Effector memory CD8-positive, alpha-beta T cell (primary cell): ENCODE results near the gene SMAD3.

Source experiments
- ATAC-seq: fragments of 150-1000 bp; cut with Tn5 transposase; replicated peaks from 2 replicates; pipeline ENCODE4 v1.10.0; 2021; ENCODE audit warnings: mild to moderate bottlenecking, moderate library complexity
- DNase-seq, 3 experiments: peaks; one replicate each; pipeline ENCODE4 v3.0.0; 2021
- H3K27ac Mint-ChIP-seq, 2 donors: one replicate each; pipeline ENCODE4 v1.8.0; 2022; ENCODE audit warnings: mild to moderate bottlenecking in 2 of 2, mixed read lengths in 2 of 2, moderate library complexity in 2 of 2
- H3K27me3 Mint-ChIP-seq, 2 donors: one replicate each; pipeline ENCODE4 v1.8.0; 2022; ENCODE audit warnings: mixed read lengths in 2 of 2
- H3K36me3 Mint-ChIP-seq: one replicate; pipeline ENCODE4 v1.8.0; 2022; ENCODE audit warnings: mild to moderate bottlenecking, moderate library complexity, mixed read lengths; ENCODE audit not compliant: insufficient read depth
- H3K4me1 Mint-ChIP-seq, 2 donors: one replicate each; pipeline ENCODE4 v1.8.0; 2022; ENCODE audit warnings: low read depth in 2 of 2, mixed read lengths in 2 of 2
- H3K4me3 Mint-ChIP-seq, 2 donors: one replicate each; pipeline ENCODE4 v1.8.0; 2022; ENCODE audit warnings: mild to moderate bottlenecking in 2 of 2, mixed read lengths in 2 of 2, moderate library complexity in 2 of 2
- H3K9me3 Mint-ChIP-seq, 2 donors: one replicate each; pipeline ENCODE4 v1.8.0; 2022; ENCODE audit warnings: mixed read lengths in 2 of 2

SMAD3 gene

GRCh38 chr15:67180514-67181191, 115.3 kb downstream of the SMAD3 start:
- Mint-ChIP-seq H3K9me3 (no peaks in the 10 kb centered on the region), H3K36me3 (peaks cover 49% of the 10 kb centered on the region), H3K27me3 (no peaks in the 10 kb centered on the region), H3K4me3 (no peak overlapping the region), H3K27ac (peak overlapping the region in 1 of 2 donors; percentile 87), H3K4me1 (peaks cover 23 to 26% of the 10 kb centered on the region in 2 donors)
- DNase-seq, result no peak
- no peak for ATAC-seq

- Mint-ChIP-seq H3K9me3 (no peaks in the 10 kb centered on the region), H3K4me3 (no peak overlapping the region), H3K36me3 (peaks cover 48% of the 10 kb centered on the region), H3K27me3 (no peaks in the 10 kb centered on the region), H3K27ac (no peak overlapping the region), H3K4me1 (peaks cover 21 to 24% of the 10 kb centered on the region in 2 donors)
- no peak for DNase-seq
- ATAC-seq, result no peak
These were observed 115.8 kb downstream of the SMAD3 start for GRCh38 chr15:67181221-67181639.

GRCh38 chr15:67183443-67184169, 118.2 kb downstream of the SMAD3 start:
- Mint-ChIP-seq H3K36me3 (peaks cover 59% of the 10 kb centered on the region), H3K9me3 (no peaks in the 10 kb centered on the region), H3K27me3 (no peaks in the 10 kb centered on the region), H3K4me1 (peaks cover 17 to 30% of the 10 kb centered on the region in 2 donors), H3K27ac (peak overlapping the region; percentile 31 to 83), H3K4me3 (no peak overlapping the region)
- DNase-seq, result no peak
- no peak for ATAC-seq

DNA sequence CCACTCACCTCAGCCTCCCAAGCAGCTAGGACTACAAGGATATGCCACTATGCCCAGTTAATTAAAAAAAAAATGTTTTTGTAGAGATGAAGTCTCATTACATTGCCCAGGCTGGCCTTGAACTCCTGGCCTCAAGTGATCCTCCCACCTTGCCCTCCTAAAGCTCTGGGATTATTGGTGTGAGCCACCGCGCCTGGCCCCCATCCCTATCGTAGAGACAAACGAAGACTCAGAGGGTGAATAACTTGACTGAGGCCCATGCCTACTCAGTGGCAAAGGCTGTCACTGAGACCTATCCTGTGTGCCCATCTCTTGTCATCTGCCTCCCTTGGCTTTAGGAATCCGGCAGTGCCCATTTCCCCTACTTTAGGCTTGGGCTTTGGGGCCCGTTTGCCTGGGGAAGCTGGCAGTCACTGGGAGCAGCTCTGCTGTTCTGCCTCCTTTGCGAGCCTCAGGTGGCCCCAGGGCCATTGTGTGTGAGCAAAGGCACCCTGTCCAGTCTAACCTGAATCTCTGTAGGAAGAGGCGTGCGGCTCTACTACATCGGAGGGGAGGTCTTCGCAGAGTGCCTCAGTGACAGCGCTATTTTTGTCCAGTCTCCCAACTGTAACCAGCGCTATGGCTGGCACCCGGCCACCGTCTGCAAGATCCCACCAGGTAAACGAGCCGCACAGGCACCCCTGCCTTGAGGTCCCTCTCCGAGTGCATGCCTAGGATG, 119.0 kb downstream of the SMAD3 start:
- Mint-ChIP-seq H3K9me3 (no peaks in the 10 kb centered on the region), H3K36me3 (peaks cover 66% of the 10 kb centered on the region), H3K27ac (peak overlapping the region; percentile 62 to 90), H3K4me3 (no peak overlapping the region), H3K27me3 (no peaks in the 10 kb centered on the region), H3K4me1 (peaks cover 13 to 29% of the 10 kb centered on the region in 2 donors)
- no peak for ATAC-seq
- DNase-seq, result no peak

- no peaks in the 10 kb centered on the region for H3K9me3 Mint-ChIP-seq
- no peak for ATAC-seq
- peak overlapping the region; percentile 62 to 90 for H3K27ac Mint-ChIP-seq
- H3K4me1 Mint-ChIP-seq, result peaks cover 6 to 22% of the 10 kb centered on the region in 2 donors
- no peak for DNase-seq
- no peak overlapping the region for H3K4me3 Mint-ChIP-seq
- peaks cover 71% of the 10 kb centered on the region for H3K36me3 Mint-ChIP-seq
- H3K27me3 Mint-ChIP-seq, result no peaks in the 10 kb centered on the region
These were observed 119.6 kb downstream of the SMAD3 start for GRCh38 chr15:67185051-67185450.

GRCh38 chr15:67185621-67186225, 120.3 kb downstream of the SMAD3 start:
- H3K4me1 Mint-ChIP-seq, result peaks cover 6 to 22% of the 10 kb centered on the region in 2 donors
- no peaks in the 10 kb centered on the region for H3K27me3 Mint-ChIP-seq
- H3K27ac Mint-ChIP-seq, result peak overlapping the region; percentile 81 to 90
- no peak overlapping the region for H3K4me3 Mint-ChIP-seq
- ATAC-seq, result peak; percentile 93
- no peaks in the 10 kb centered on the region for H3K9me3 Mint-ChIP-seq
- peak in 2 of 3 experiments; percentile 20 to 32 for DNase-seq
- H3K36me3 Mint-ChIP-seq, result peaks cover 71% of the 10 kb centered on the region

DNA sequence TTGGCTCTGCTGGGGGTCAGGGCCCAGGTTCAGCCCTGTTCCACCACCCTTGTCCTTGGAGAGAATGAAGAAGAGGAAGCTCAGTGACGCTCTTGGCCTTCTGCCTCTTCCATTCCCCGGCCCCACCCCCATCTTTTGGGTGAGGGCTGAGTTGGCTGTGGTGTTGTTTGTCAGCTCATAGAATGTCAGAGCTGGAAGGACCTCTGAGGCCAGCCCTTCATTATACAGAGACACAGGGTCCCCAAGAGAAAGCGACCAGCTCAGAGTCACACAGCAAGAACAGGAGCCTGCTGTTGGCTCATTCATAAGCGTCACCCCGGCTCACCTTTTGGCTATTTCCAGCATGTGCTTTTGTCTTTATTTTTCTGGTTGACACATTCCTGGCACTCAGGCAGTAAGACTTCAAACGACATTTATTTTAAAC, 120.8 kb downstream of the SMAD3 start:
- DNase-seq (no peak), ATAC-seq (no peak)
- H3K36me3 Mint-ChIP-seq, result peaks cover 75% of the 10 kb centered on the region
- H3K27ac Mint-ChIP-seq, result peak overlapping the region; percentile 81 to 90
- H3K4me3 Mint-ChIP-seq, result no peak overlapping the region
- H3K27me3 Mint-ChIP-seq, result no peaks in the 10 kb centered on the region
- peaks cover 6 to 22% of the 10 kb centered on the region in 2 donors for H3K4me1 Mint-ChIP-seq
- H3K9me3 Mint-ChIP-seq, result no peaks in the 10 kb centered on the region

DNA sequence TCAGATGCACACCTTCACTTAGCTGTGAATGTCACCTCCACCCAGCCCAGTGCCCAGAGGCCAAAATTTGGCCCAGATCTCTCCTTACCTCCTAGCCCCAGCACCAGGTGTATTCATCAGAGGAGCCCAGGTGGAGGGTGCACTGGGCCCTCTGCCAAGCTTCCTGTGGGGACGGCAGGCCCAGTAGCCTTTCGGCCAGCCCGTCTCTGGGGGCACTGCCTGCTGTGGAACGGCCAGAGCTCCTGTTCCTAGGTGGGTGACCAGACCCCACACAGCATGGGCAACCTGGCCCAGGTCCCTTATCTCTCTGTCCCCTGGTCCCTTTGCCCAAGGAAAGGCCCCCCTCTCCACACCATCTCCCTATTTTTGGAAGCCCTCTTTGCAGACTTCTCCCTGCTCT, 121.3 kb downstream of the SMAD3 start:
- Mint-ChIP-seq H3K9me3 (no peaks in the 10 kb centered on the region), H3K27me3 (no peaks in the 10 kb centered on the region), H3K4me1 (peaks cover 8 to 22% of the 10 kb centered on the region in 2 donors), H3K4me3 (no peak overlapping the region), H3K36me3 (peaks cover 75% of the 10 kb centered on the region), H3K27ac (peak overlapping the region; percentile 80 to 90)
- DNase-seq (no peak), ATAC-seq (no peak)

DNA sequence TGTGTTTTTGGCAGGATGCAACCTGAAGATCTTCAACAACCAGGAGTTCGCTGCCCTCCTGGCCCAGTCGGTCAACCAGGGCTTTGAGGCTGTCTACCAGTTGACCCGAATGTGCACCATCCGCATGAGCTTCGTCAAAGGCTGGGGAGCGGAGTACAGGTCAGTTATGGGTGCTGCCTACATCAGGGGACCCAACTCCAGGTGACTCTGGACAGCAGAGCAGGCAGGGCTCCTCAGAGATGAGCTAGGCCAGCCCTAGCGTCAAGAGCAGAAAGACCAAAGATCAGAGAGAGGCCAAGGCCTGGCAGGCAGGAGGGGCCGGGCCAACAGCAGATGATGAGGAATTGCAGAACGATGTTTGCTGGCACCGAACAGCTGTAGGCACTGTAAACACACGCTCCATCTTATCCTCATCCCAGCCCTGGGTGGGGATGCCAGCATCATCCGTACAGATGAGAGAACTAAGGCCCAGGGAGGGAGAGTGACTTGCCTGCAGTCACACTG, 122.0 kb downstream of the SMAD3 start:
- Mint-ChIP-seq H3K9me3 (no peaks in the 10 kb centered on the region), H3K27me3 (no peaks in the 10 kb centered on the region), H3K36me3 (peaks cover 74% of the 10 kb centered on the region), H3K4me3 (no peak overlapping the region), H3K27ac (peak overlapping the region; percentile 80 to 90), H3K4me1 (peaks cover 11 to 22% of the 10 kb centered on the region in 2 donors)
- no peak for ATAC-seq
- no peak for DNase-seq

- no peaks in the 10 kb centered on the region for H3K27me3 Mint-ChIP-seq
- H3K4me1 Mint-ChIP-seq, result peaks cover 17 to 27% of the 10 kb centered on the region in 2 donors
- H3K27ac Mint-ChIP-seq, result peak overlapping the region; percentile 0 to 37
- DNase-seq, result no peak
- H3K9me3 Mint-ChIP-seq, result no peaks in the 10 kb centered on the region
- no peak overlapping the region for H3K4me3 Mint-ChIP-seq
- ATAC-seq, result no peak
- peaks cover 66% of the 10 kb centered on the region for H3K36me3 Mint-ChIP-seq
These were observed 123.3 kb downstream of the SMAD3 start for GRCh38 chr15:67188551-67189218.

DNA sequence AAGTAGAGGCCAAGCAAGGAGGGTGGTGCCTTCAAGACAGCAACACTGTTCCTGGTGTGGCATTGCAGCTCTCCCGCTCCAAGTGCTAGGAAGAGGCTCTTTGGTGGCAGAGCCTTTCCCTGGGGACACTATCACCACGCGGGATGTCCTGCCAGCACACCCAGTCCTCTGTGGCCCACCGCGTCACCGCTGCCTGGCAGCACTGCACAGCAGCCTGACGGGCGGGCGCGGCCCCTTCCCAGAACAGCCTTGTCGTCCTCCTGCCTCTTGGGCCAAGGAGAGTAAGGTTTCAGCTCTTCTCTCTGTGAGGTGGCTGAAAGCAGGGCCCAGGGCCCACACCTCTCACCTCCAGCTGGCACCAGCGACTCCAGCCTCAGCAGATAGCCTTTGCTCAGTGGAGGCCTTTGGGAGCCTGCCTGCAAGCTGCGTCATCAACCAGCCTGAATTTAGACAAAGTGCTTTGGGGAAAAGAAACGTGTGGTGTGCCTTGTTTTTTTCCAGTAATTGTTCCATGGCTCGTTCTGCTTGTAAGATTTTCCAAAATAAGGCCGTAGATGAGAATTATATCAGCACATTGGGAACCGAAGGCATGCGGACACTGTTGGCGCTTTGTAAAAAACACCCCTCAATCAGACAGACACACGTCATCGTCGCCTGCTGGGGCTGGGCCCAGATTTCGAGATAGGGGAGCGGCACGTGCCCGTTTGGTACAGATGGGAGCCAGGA, 124.1 kb downstream of the SMAD3 start:
- Mint-ChIP-seq H3K27ac (peak overlapping the region; percentile 35 to 48), H3K4me1 (peaks cover 19 to 27% of the 10 kb centered on the region in 2 donors), H3K9me3 (no peaks in the 10 kb centered on the region), H3K36me3 (peaks cover 70% of the 10 kb centered on the region), H3K4me3 (no peak overlapping the region), H3K27me3 (no peaks in the 10 kb centered on the region)
- DNase-seq, result no peak
- no peak for ATAC-seq

DNA sequence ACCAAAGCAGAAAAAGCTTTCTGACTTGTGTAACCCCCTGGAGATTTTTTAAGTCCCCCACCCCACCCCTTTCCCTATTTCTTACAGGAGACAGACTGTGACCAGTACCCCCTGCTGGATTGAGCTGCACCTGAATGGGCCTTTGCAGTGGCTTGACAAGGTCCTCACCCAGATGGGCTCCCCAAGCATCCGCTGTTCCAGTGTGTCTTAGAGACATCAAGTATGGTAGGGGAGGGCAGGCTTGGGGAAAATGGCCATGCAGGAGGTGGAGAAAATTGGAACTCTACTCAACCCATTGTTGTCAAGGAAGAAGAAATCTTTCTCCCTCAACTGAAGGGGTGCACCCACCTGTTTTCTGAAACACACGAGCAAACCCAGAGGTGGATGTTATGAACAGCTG, 124.9 kb downstream of the SMAD3 start:
- Mint-ChIP-seq H3K9me3 (no peaks in the 10 kb centered on the region), H3K27ac (peak overlapping the region; percentile 35 to 48)

More for the DNA sequence above, 124.9 kb downstream of the SMAD3 start:
- peaks cover 64% of the 10 kb centered on the region for H3K36me3 Mint-ChIP-seq
- DNase-seq (no peak), ATAC-seq (no peak)
- no peaks in the 10 kb centered on the region for H3K27me3 Mint-ChIP-seq
- peaks cover 14 to 20% of the 10 kb centered on the region in 2 donors for H3K4me1 Mint-ChIP-seq
- H3K4me3 Mint-ChIP-seq, result no peak overlapping the region
